ENCODE data around the gene KRT7.

The KRT7 gene

GRCh38 chr12:52214421-52214802 lies 18.6 kb upstream of the KRT7 start:
- H3K9me3 ChIP-seq (ENCODE audit: control insufficient read depth, insufficient read depth, low read length): no peaks in the 10 kb centered on the region
- H3K4me1 ChIP-seq (ENCODE audit: control insufficient read depth, low read length): no peaks in the 10 kb centered on the region
- no peak overlapping the region for H3K4me3 ChIP-seq (ENCODE audit: low read length)
- H4K20me1 ChIP-seq (ENCODE audit: control insufficient read depth, insufficient read depth, low read depth, low read length): peaks cover 3% of the 10 kb centered on the region; the same call in 1 of the 2 replicates
- H3K27ac ChIP-seq (ENCODE audit: low read depth, low read length): no peak overlapping the region
- TF ChIP-seq, protein P1, sequence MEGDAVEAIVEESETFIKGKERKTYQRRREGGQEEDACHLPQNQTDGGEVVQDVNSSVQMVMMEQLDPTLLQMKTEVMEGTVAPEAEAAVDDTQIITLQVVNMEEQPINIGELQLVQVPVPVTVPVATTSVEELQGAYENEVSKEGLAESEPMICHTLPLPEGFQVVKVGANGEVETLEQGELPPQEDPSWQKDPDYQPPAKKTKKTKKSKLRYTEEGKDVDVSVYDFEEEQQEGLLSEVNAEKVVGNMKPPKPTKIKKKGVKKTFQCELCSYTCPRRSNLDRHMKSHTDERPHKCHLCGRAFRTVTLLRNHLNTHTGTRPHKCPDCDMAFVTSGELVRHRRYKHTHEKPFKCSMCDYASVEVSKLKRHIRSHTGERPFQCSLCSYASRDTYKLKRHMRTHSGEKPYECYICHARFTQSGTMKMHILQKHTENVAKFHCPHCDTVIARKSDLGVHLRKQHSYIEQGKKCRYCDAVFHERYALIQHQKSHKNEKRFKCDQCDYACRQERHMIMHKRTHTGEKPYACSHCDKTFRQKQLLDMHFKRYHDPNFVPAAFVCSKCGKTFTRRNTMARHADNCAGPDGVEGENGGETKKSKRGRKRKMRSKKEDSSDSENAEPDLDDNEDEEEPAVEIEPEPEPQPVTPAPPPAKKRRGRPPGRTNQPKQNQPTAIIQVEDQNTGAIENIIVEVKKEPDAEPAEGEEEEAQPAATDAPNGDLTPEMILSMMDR (IDR thresholded peaks at IDR 0.05; ENCODE audit: low read depth, low read length, poor library complexity, severe bottlenecking): no peak
- no peak for TF ChIP-seq EZH2phosphoT487 (IDR thresholded peaks at IDR 0.05; ENCODE audit: borderline replicate concordance, low read length)
- peaks cover 1% of the 10 kb centered on the region; the same call in 1 of the 2 replicates for H3K27me3 ChIP-seq (ENCODE audit: control insufficient read depth, low read length)
- H3K79me2 ChIP-seq (ENCODE audit: control insufficient read depth, low read length): no peaks in the 10 kb centered on the region
- H3K9me2 ChIP-seq (replicated peaks; ENCODE audit: control insufficient read depth, low read length): no peaks in the 10 kb centered on the region
- H3K36me3 ChIP-seq (ENCODE audit: control insufficient read depth, low read length): no peaks in the 10 kb centered on the region
- H3K4me2 ChIP-seq (ENCODE audit: low read length): no peak overlapping the region
- H3F3A ChIP-seq (ENCODE audit: control insufficient read depth, insufficient read depth): no peaks in the 10 kb centered on the region

GRCh38 chr12:52215587-52216031 lies 17.4 kb upstream of the KRT7 start:
- no peaks in the 10 kb centered on the region for H3K9me3 ChIP-seq (ENCODE audit: control insufficient read depth, insufficient read depth, low read length)
- peaks cover 3% of the 10 kb centered on the region; the same call in 1 of the 2 replicates for H4K20me1 ChIP-seq (ENCODE audit: control insufficient read depth, insufficient read depth, low read depth, low read length)
- no peaks in the 10 kb centered on the region for H3K36me3 ChIP-seq (ENCODE audit: control insufficient read depth, low read length)
- TF ChIP-seq EZH2phosphoT487 (IDR thresholded peaks at IDR 0.05; ENCODE audit: borderline replicate concordance, low read length): no peak
- TF ChIP-seq, protein P1 (IDR thresholded peaks at IDR 0.05; ENCODE audit: low read depth, low read length, poor library complexity, severe bottlenecking): no peak
- H3K9me2 ChIP-seq (replicated peaks; ENCODE audit: control insufficient read depth, low read length): no peaks in the 10 kb centered on the region
- no peaks in the 10 kb centered on the region for H3K4me1 ChIP-seq (ENCODE audit: control insufficient read depth, low read length)
- peaks cover 3% of the 10 kb centered on the region; the same call in 1 of the 2 replicates for H3K27me3 ChIP-seq (ENCODE audit: control insufficient read depth, low read length)
- H3K27ac ChIP-seq (ENCODE audit: low read depth, low read length): no peak overlapping the region
- H3K4me2 ChIP-seq (ENCODE audit: low read length): no peak overlapping the region
- H3F3A ChIP-seq (ENCODE audit: control insufficient read depth, insufficient read depth): no peaks in the 10 kb centered on the region
- H3K4me3 ChIP-seq (ENCODE audit: low read length): no peak overlapping the region
- H3K79me2 ChIP-seq (ENCODE audit: control insufficient read depth, low read length): no peaks in the 10 kb centered on the region

DNA sequence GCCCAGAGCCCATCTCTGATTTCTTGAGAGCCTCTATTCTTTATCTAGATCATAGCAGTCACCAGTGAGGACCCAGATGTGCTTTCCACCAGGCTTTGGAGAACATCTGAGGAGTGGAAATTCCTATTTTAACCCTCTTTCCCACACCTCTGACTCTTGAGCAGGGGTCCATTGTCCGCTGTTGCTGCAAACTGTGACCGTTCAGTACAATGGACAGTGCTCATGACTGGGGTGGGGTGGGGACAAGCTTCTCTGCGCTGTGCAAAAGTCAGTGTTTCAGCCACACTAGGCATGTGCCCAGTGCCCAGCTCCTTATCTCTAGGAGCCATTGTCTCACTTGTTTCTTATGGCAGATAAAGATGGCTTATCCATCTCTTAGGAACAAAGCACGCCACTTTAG lies 16.9 kb upstream of the KRT7 start:
- Histone ChIP-seq H3K4me1 (ENCODE audit: control insufficient read depth, low read length) (no peaks in the 10 kb centered on the region), H3K4me3 (ENCODE audit: low read length) (no peak overlapping the region), H3K4me2 (ENCODE audit: low read length) (no peak overlapping the region), H3K9me3 (ENCODE audit: control insufficient read depth, insufficient read depth, low read length) (no peaks in the 10 kb centered on the region), H3K79me2 (ENCODE audit: control insufficient read depth, low read length) (no peaks in the 10 kb centered on the region), H3K9me2 (replicated peaks; ENCODE audit: control insufficient read depth, low read length) (no peaks in the 10 kb centered on the region), H4K20me1 (ENCODE audit: control insufficient read depth, insufficient read depth, low read depth, low read length) (peaks cover 3% of the 10 kb centered on the region; the same call in 1 of the 2 replicates), H3K36me3 (ENCODE audit: control insufficient read depth, low read length) (no peaks in the 10 kb centered on the region), H3K27me3 (ENCODE audit: control insufficient read depth, low read length) (peaks cover 3% of the 10 kb centered on the region; the same call in 1 of the 2 replicates), H3F3A (ENCODE audit: control insufficient read depth, insufficient read depth) (no peaks in the 10 kb centered on the region), H3K27ac (ENCODE audit: low read depth, low read length) (no peak overlapping the region)
- no peak for TF ChIP-seq EZH2phosphoT487 (IDR thresholded peaks at IDR 0.05; ENCODE audit: borderline replicate concordance, low read length)
- TF ChIP-seq, protein P1 (IDR thresholded peaks at IDR 0.05; ENCODE audit: low read depth, low read length, poor library complexity, severe bottlenecking): no peak
